PFSK-1 (cell line): ENCODE data around the gene HRH1.

Source experiments
- FOXP2 ChIP-seq: optimal IDR thresholded peaks from 2 replicates; pipeline ENCODE3; 2011; ENCODE audit warnings: borderline replicate concordance, control low read depth, inconsistent platforms; ENCODE audit not compliant: insufficient read depth; ENCODE audit errors: extremely low read length, extremely low read depth
- POLR2AphosphoS5 ChIP-seq: IDR thresholded peaks from 2 replicates; pipeline ENCODE4 v1.6.1; 2012; ENCODE audit warnings: low read depth, mild to moderate bottlenecking, control low read depth, low read length, moderate library complexity
- SIN3A ChIP-seq: IDR thresholded peaks from 2 replicates; pipeline ENCODE4 v1.6.1; 2012; ENCODE audit warnings: mild to moderate bottlenecking, low read length, moderate library complexity, borderline replicate concordance; ENCODE audit not compliant: insufficient read depth
- TAF1 ChIP-seq: IDR thresholded peaks from 2 replicates; pipeline ENCODE4 v1.6.1; 2012; ENCODE audit warnings: low read length, control low read depth, borderline replicate concordance; ENCODE audit not compliant: insufficient read depth
- TF ChIP-seq, protein P1 (sequence below), 2 experiments: IDR thresholded peaks; 2 replicates each; pipeline versions ENCODE4 v1.6.1 to v1.8.0; 2011 to 2012; ENCODE audit warnings: low read depth in 2 of 2, low read length in 2 of 2, control low read depth in 1 of 2, inconsistent platforms in 1 of 2, mild to moderate bottlenecking in 1 of 2, moderate library complexity in 1 of 2; ENCODE audit not compliant: insufficient read depth in 1 of 2

HRH1 gene

DNA sequence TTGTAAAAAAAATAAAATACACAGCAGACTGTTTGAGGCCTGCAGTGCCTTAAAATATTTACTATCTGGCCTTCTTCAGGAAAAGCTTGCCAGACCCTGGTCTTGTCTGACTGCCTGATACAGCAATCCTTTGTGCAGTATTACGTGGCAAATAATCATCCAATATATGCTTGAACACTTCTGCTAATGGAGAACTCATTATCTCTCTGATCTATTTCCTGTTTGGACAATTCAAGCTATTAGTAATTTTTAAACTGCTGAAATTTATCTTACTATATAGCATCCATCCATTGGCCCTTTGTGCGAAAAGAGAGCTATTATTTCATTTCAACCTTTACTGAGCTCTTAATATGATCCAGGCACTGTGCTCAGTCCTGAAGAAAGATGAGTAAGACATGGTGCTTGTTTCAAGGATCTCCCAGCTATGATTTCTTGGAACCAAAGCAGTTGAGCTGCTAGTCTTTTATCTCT, 133.8 kb downstream of the HRH1 start:
- no peak for TF ChIP-seq POLR2AphosphoS5
- no peak for TF ChIP-seq FOXP2
- TF ChIP-seq, protein P1, sequence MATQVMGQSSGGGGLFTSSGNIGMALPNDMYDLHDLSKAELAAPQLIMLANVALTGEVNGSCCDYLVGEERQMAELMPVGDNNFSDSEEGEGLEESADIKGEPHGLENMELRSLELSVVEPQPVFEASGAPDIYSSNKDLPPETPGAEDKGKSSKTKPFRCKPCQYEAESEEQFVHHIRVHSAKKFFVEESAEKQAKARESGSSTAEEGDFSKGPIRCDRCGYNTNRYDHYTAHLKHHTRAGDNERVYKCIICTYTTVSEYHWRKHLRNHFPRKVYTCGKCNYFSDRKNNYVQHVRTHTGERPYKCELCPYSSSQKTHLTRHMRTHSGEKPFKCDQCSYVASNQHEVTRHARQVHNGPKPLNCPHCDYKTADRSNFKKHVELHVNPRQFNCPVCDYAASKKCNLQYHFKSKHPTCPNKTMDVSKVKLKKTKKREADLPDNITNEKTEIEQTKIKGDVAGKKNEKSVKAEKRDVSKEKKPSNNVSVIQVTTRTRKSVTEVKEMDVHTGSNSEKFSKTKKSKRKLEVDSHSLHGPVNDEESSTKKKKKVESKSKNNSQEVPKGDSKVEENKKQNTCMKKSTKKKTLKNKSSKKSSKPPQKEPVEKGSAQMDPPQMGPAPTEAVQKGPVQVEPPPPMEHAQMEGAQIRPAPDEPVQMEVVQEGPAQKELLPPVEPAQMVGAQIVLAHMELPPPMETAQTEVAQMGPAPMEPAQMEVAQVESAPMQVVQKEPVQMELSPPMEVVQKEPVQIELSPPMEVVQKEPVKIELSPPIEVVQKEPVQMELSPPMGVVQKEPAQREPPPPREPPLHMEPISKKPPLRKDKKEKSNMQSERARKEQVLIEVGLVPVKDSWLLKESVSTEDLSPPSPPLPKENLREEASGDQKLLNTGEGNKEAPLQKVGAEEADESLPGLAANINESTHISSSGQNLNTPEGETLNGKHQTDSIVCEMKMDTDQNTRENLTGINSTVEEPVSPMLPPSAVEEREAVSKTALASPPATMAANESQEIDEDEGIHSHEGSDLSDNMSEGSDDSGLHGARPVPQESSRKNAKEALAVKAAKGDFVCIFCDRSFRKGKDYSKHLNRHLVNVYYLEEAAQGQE (IDR thresholded peaks at IDR 0.05; ENCODE audit: insufficient read depth in 1 of 2, low read depth in 2 of 2, low read length in 2 of 2), result no peak
- TF ChIP-seq SIN3A, result no peak
- no peak for TF ChIP-seq TAF1

GRCh38 chr3:11288786-11289637, 134.7 kb downstream of the HRH1 start:
- TF ChIP-seq, protein P1 (IDR thresholded peaks at IDR 0.05; ENCODE audit: insufficient read depth in 1 of 2, low read depth in 2 of 2, low read length in 2 of 2), result no peak
- no peak for TF ChIP-seq SIN3A
- TF ChIP-seq POLR2AphosphoS5, result no peak
- no peak for TF ChIP-seq FOXP2
- no peak for TF ChIP-seq TAF1

DNA sequence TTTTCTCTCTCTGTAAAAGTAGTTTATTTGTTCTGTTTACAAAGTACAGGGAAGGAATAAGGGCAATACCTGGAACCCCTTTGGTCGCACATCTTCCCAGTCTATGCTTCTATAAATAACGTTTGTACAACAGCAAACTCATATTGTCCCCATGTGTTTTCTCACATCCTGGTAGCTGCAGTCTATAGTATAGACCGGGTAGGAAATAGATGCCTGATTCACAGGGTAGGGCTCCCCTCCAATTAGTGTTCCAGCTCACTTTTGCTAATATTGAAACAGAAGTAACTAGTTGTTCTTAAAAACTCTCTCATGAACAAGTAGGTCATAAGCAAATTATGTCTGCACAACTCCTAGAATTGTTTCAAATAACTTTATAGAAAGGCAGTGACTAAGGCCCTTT, 135.6 kb downstream of the HRH1 start:
- TF ChIP-seq POLR2AphosphoS5, result no peak
- no peak for TF ChIP-seq SIN3A
- TF ChIP-seq TAF1, result no peak
- TF ChIP-seq, protein P1 (IDR thresholded peaks at IDR 0.05; ENCODE audit: insufficient read depth in 1 of 2, low read depth in 2 of 2, low read length in 2 of 2), result no peak
- no peak for TF ChIP-seq FOXP2

GRCh38 chr3:11290743-11291680, 136.7 kb downstream of the HRH1 start:
- TF ChIP-seq FOXP2 (no peak), TAF1 (no peak), SIN3A (no peak), POLR2AphosphoS5 (no peak)
- TF ChIP-seq, protein P1 (IDR thresholded peaks at IDR 0.05; ENCODE audit: insufficient read depth in 1 of 2, low read depth in 2 of 2, low read length in 2 of 2), result no peak
